ENCODE measurements around the gene LRRD1. TPM values are rescaled to one million over a fixed set of nuclear protein-coding genes. Genes with fewer than 3 reads are reported as not detected.
"Not testable (repeated sequence)": the region's sequence is repeated elsewhere in the genome, so short reads cannot be mapped to it uniquely, and the experiment has no call there.

Gene LRRD1
- total RNA-seq, 1 donor from 2014 or later = 0.49 TPM

- no peak for DNase-seq (ENCODE audit: extremely low spot score in 2 of 2)
- Histone ChIP-seq H3K27me3 (no peaks in the 10 kb centered on the region), H3K36me3 (peaks cover 0 to 72% of the 10 kb centered on the region in 2 donors), H3K4me3 (no peak overlapping the region), H3K9me3 (no peaks in the 10 kb centered on the region), H3K4me1 (no peaks in the 10 kb centered on the region), H3K27ac (no peak overlapping the region)
- no peak for TF ChIP-seq POLR2AphosphoS5 (IDR thresholded peaks at IDR 0.05; ENCODE audit: insufficient read depth in 1 of 2, low read depth in 1 of 2)
- no peak for TF ChIP-seq POLR2A (IDR thresholded peaks at IDR 0.05)
- TF ChIP-seq CTCF (IDR thresholded peaks at IDR 0.05) = no peak
- intact Hi-C loops (cut with DNase I) = no loop called here
Observed at GRCh38 chr7:92221766-92222165, 42.8 kb upstream of the LRRD1 start.

GRCh38 chr7:92206672-92207071 lies 27.7 kb upstream of the LRRD1 start:
- Histone ChIP-seq H3K27me3 (no peaks in the 10 kb centered on the region), H3K9me3 (peaks cover 5% of the 10 kb centered on the region), H3K4me1 (no peaks in the 10 kb centered on the region), H3K36me3 (peaks cover 0 to 72% of the 10 kb centered on the region in 2 donors), H3K27ac (no peak overlapping the region), H3K4me3 (no peak overlapping the region)
- DNase-seq (ENCODE audit: extremely low spot score in 2 of 2) = no peak
- intact Hi-C loops (cut with DNase I) = no loop called here
- TF ChIP-seq POLR2AphosphoS5 (IDR thresholded peaks at IDR 0.05; ENCODE audit: insufficient read depth in 1 of 2, low read depth in 1 of 2) = no peak
- TF ChIP-seq CTCF (IDR thresholded peaks at IDR 0.05) = no peak
- no peak for TF ChIP-seq POLR2A (IDR thresholded peaks at IDR 0.05)

DNA sequence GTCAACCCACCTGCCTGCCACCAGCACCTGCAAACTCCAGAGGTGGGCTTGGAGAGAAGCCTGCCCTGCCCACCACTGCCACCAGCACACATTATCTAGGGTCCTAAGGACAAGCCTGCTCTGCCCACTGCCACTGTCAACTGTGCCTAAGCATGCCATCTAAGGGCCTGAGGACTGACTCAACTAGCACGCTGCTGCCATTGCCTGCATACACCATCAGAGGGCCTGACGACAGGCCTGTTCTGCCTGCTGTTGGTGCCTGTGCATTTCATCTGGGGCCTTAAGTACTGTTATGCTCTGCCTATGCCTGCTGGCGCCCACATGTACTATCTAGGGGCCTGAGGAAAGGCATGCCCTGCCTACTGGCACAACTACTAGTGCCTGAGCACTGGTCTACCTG lies 27.0 kb upstream of the LRRD1 start:
- H3K27ac ChIP-seq = no peak overlapping the region
- peaks cover 0 to 67% of the 10 kb centered on the region in 2 donors for H3K36me3 ChIP-seq
- no peaks in the 10 kb centered on the region for H3K4me1 ChIP-seq
- intact Hi-C loops (cut with DNase I) = no loop called here
- H3K9me3 ChIP-seq = peaks cover 5% of the 10 kb centered on the region
- TF ChIP-seq CTCF (IDR thresholded peaks at IDR 0.05) (no peak), POLR2A (IDR thresholded peaks at IDR 0.05) (no peak), POLR2AphosphoS5 (IDR thresholded peaks at IDR 0.05; ENCODE audit: insufficient read depth in 1 of 2, low read depth in 1 of 2) (no peak)
- no peak overlapping the region for H3K4me3 ChIP-seq
- H3K27me3 ChIP-seq = no peaks in the 10 kb centered on the region
- no peak for DNase-seq (ENCODE audit: extremely low spot score in 2 of 2)

- DNase-seq (ENCODE audit: extremely low spot score in 2 of 2) = no peak
- H3K4me1 ChIP-seq = no peaks in the 10 kb centered on the region
- intact Hi-C loops (cut with DNase I) = no loop called here
- no peaks in the 10 kb centered on the region for H3K27me3 ChIP-seq
- H3K4me3 ChIP-seq = no peak overlapping the region
- H3K9me3 ChIP-seq = no peaks in the 10 kb centered on the region
- TF ChIP-seq CTCF (IDR thresholded peaks at IDR 0.05) (no peak), POLR2AphosphoS5 (IDR thresholded peaks at IDR 0.05; ENCODE audit: insufficient read depth in 1 of 2, low read depth in 1 of 2) (no peak), POLR2A (IDR thresholded peaks at IDR 0.05) (no peak)
- no peak overlapping the region for H3K27ac ChIP-seq
- peaks cover 0 to 46% of the 10 kb centered on the region in 2 donors for H3K36me3 ChIP-seq
Observed at GRCh38 chr7:92200791-92201190, 21.8 kb upstream of the LRRD1 start.

- no peak for DNase-seq (ENCODE audit: extremely low spot score in 2 of 2)
- TF ChIP-seq CTCF (IDR thresholded peaks at IDR 0.05) (no peak), POLR2A (IDR thresholded peaks at IDR 0.05) (no peak), POLR2AphosphoS5 (IDR thresholded peaks at IDR 0.05; ENCODE audit: insufficient read depth in 1 of 2, low read depth in 1 of 2) (no peak)
- no peaks in the 10 kb centered on the region for H3K27me3 ChIP-seq
- H3K4me3 ChIP-seq = no peak overlapping the region
- peaks cover 5% of the 10 kb centered on the region for H3K9me3 ChIP-seq
- no peaks in the 10 kb centered on the region for H3K4me1 ChIP-seq
- intact Hi-C loops (cut with DNase I) = no loop called here
- no peak overlapping the region for H3K27ac ChIP-seq
- H3K36me3 ChIP-seq = no peaks in the 10 kb centered on the region
Observed at GRCh38 chr7:92192326-92192725, 13.4 kb upstream of the LRRD1 start.

DNA sequence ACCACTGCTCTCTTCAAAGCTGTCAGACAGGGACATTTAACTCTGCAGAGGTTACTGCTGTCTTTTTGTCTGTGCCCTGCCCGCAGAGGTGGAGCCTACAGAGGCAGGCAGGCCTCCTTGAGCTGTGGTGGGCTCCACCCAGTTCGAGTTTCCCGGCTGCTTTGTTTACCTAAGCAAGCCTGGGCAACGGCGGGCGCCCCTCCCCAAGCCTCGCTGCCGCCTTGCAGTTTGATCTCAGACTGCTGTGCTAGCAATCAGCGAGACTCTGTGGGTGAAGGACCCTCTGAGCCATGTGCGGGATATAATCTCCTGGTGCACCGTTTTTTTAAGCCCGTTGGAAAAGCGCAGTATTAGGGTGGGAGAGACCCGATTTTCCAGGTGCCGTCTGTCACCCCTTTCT lies 10.3 kb upstream of the LRRD1 start:
- H3K9me3 ChIP-seq; DNase-seq (ENCODE audit: extremely low spot score in 2 of 2); H3K27me3 ChIP-seq; H3K27ac ChIP-seq; H3K36me3 ChIP-seq; intact Hi-C loops (cut with DNase I); H3K4me1 ChIP-seq; H3K4me3 ChIP-seq: not testable (repeated sequence)

DNA sequence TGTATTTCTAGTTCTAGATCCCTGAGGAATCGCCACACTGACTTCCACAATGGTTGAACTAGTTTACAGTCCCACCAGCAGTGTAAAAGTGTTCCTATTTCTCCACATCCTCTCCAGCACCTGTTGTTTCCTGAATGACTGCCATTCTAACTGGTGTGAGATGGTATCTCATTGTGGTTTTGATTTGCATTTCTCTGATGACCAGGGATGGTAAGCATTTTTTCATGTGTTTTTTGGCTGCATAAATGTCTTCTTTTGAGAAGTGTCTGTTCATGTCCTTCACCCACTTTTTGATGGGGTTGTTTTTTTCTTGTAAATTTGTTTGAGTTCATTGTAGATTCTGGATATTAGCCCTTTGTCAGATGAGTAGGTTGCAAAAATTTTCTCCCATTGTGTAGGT lies 5.4 kb upstream of the LRRD1 start:
- intact Hi-C loops (cut with DNase I); H3K27ac ChIP-seq; H3K27me3 ChIP-seq: not testable (repeated sequence)

More for the DNA sequence above, 5.4 kb upstream of the LRRD1 start:
- not testable (repeated sequence) for H3K36me3 ChIP-seq; H3K4me1 ChIP-seq; H3K9me3 ChIP-seq; DNase-seq (ENCODE audit: extremely low spot score in 2 of 2); H3K4me3 ChIP-seq

Measured in vagina (tissue), 2 donors.